ENCODE data around the gene FABP7.

- TF ChIP-seq CTCF (IDR thresholded peaks at IDR 0.05) = no peak
- no peak for TF ChIP-seq POLR2A (IDR thresholded peaks at IDR 0.05)
- TF ChIP-seq POLR2AphosphoS5 (IDR thresholded peaks at IDR 0.05) = no peak
These were observed 44.8 kb upstream of the FABP7 start for GRCh38 chr6:122734529-122735395.

Measured in transverse colon (tissue), 4 donors.